Measurements from ENCODE around the gene GNAZ. TPM values are rescaled to one million over a fixed set of nuclear protein-coding genes. Genes with fewer than 3 reads are reported as not detected.

Gene GNAZ
- total RNA-seq, 1 donor, result 1.3 TPM

DNA sequence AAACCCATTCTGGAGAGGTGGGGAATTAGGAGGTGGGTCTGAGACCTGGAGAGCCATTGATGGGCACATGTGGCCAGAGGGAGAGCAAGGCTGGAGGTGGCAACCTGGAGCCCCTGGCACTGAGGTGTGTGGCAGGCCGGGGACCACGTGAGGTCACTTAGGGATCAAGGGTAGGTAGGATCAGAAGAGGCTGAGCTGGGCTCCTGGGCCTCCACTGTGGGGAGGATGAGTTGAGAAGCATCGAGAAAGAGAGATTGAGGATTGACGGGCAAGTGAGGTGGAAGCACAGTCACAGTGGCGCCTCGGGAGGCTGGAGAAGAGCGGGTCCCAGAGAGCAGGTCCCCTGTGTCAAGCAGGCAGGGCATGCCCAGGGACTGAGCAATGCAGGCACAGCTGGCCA is 4.1 kb downstream of the GNAZ start:
- H3K4me3 ChIP-seq (ENCODE audit: low read depth, low read length), result no peak overlapping the region
- no peak for DNase-seq (ENCODE audit: low read depth)
- TF ChIP-seq, protein P1, sequence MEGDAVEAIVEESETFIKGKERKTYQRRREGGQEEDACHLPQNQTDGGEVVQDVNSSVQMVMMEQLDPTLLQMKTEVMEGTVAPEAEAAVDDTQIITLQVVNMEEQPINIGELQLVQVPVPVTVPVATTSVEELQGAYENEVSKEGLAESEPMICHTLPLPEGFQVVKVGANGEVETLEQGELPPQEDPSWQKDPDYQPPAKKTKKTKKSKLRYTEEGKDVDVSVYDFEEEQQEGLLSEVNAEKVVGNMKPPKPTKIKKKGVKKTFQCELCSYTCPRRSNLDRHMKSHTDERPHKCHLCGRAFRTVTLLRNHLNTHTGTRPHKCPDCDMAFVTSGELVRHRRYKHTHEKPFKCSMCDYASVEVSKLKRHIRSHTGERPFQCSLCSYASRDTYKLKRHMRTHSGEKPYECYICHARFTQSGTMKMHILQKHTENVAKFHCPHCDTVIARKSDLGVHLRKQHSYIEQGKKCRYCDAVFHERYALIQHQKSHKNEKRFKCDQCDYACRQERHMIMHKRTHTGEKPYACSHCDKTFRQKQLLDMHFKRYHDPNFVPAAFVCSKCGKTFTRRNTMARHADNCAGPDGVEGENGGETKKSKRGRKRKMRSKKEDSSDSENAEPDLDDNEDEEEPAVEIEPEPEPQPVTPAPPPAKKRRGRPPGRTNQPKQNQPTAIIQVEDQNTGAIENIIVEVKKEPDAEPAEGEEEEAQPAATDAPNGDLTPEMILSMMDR (IDR thresholded peaks at IDR 0.05; ENCODE audit: insufficient read depth, low read length), result no peak

DNA sequence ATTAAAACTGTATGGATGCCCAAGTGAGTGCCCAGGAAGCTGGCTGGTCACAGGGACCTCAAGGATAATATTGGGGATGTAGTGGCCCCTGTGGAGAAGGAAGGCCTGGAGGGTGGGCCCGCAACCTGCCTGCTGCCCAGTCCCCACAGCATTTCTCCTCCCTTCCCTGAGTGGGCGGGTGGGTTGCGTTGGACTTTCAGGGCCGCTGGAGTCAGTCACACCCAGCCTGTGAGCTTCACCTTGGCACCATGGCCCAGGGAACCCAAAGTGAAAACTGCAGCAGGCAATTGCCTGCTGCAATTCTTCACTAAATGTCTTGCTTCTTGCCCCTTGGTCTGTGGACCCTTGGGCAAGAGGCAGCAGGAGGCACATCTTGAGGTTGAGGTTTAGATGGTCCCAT is 4.7 kb downstream of the GNAZ start:
- TF ChIP-seq, protein P1 (IDR thresholded peaks at IDR 0.05; ENCODE audit: insufficient read depth, low read length), result no peak
- no peak for DNase-seq (ENCODE audit: low read depth)
- no peak overlapping the region for H3K4me3 ChIP-seq (ENCODE audit: low read depth, low read length)

DNA sequence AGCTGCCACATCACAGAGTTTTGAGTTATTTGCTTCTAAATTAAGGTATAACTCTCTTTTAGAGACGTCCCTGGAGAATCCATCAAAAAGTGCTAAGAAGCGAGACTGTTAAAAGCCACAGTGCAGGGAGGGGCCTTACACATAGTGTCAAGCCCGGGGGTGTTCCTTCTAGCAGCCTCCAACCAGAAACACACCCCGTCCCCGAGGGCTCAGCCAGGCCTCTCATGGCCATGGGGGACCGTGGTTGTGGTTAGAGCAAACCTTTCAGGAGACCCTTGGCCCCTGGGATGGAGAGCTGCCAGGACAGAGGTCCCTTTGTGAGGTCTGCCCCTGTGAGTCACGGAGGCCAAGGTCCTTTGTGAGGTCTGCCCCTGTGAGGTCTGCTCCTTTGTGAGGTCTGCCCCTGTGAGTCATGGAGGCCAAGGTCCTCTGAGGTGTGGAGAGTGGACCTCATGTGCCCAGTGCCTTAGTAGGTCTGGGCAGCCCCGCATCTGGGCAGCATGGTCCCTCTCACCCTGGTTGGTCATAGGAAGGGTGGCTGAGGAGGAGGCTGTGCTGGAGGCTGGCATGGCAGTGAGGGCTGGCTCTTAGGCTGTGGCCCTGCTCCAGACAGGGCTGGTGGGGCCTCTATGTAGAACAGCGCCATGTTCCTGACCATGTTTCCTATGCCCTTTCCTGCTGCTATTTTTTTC is 5.4 kb downstream of the GNAZ start:
- TF ChIP-seq, protein P1 (IDR thresholded peaks at IDR 0.05; ENCODE audit: insufficient read depth, low read length), result no peak
- DNase-seq (ENCODE audit: low read depth), result no peak

DNA sequence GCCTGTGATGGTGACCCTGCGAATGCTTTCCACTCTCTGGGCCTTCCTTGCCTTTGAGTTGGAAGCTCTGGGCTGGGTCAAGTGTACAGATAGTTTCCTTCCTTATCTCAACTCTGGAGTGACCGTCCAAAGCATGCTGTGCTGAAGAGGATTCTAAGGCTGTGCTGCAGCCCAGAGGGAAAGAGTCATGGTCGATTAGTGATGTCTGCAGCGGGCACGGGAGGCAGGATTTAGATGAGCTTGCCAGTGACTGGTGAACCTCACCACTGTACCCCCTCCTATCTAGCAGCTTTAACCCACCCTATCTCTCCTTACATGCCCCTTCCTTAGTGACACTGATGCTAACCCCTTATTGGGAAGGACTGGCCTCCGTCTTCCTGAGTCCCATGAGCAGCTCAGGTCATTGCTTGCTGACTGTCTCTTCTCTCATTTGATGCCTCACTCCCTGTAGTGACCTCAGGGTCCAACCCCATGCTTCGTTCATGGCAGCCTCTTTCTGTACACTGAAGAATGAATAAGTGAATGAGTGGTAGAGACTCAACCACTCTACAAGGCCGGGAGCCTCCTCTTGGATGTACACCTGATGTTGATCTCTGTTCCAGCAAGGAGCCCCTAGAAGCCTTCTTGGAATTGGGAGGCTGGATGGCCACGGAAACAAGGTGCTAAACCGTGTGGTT is 6.7 kb downstream of the GNAZ start:
- TF ChIP-seq, protein P1 (IDR thresholded peaks at IDR 0.05; ENCODE audit: insufficient read depth, low read length), result no peak
- no peak overlapping the region for H3K4me3 ChIP-seq (ENCODE audit: low read depth, low read length)
- no peak for DNase-seq (ENCODE audit: low read depth)

More for the DNA sequence above, 5.4 kb downstream of the GNAZ start:
- H3K4me3 ChIP-seq (ENCODE audit: low read depth, low read length), result no peak overlapping the region

DNA sequence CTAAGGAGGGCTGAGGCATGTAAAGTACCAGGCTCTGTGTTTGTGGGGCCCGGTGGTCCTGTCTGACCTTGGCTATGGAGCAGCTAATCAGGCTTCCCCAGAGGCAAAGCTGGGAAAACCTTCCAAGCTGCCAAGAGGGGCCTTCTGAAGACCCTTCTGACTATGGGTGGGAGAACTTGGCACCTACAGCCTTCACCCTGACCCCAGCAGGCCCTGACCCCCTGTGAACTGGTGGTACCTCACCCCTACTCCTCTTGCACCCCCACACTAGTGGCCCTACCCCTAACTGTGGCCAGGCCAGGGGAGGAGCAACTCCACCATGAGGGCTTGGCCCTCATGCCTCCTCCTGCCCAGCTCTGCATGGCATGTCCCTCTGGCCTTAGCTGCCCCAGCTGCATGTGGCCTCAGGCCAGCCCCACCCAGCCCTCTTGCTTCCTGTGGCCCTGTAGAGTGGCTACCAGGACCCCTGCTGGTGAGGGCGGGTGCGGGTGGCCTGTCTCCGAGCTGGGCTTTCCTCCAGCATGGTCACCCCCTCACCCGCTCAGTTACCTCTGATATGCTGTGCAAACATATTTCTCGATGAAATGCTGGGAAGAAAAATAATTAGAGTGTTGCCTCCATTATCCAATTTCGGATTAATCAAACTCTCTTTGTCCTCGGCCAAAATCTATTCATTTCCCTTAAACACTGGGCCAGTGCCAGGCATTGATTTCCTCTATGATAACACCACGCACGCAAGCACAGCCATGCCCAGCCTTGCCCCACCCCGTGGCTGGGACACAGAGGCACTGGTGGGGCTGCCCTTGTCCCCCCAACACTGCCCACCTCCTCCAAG is 7.5 kb downstream of the GNAZ start:
- no peak overlapping the region for H3K4me3 ChIP-seq (ENCODE audit: low read depth, low read length)
- TF ChIP-seq, protein P1 (IDR thresholded peaks at IDR 0.05; ENCODE audit: insufficient read depth, low read length), result no peak
- DNase-seq (ENCODE audit: low read depth), result no peak

DNA sequence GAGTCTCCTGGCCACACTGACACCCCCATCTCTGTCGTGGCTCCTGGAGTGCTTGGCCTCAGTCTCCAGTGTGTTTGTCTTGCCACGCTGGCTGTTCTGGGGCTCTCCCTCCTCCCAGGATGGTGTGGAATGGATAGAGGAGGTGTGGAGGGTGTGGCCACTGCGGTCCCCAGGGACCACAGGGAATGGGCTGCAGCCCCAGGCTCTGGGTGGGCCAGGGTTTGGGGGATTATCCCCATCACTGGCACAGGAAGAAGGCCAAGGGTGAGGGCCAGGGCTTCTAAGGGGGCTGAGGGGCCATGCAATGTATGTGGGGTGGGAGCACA is 8.1 kb downstream of the GNAZ start:
- no peak overlapping the region for H3K4me3 ChIP-seq (ENCODE audit: low read depth, low read length)
- no peak for DNase-seq (ENCODE audit: low read depth)
- TF ChIP-seq, protein P1 (IDR thresholded peaks at IDR 0.05; ENCODE audit: insufficient read depth, low read length), result no peak

Data from fibroblast of the aortic adventitia (primary cell).